ENCODE measurements around the gene ATP11A.
"Not testable (repeated sequence)": the region's sequence is repeated elsewhere in the genome, so short reads cannot be mapped to it uniquely, and the experiment has no call there.

The ATP11A gene

DNA sequence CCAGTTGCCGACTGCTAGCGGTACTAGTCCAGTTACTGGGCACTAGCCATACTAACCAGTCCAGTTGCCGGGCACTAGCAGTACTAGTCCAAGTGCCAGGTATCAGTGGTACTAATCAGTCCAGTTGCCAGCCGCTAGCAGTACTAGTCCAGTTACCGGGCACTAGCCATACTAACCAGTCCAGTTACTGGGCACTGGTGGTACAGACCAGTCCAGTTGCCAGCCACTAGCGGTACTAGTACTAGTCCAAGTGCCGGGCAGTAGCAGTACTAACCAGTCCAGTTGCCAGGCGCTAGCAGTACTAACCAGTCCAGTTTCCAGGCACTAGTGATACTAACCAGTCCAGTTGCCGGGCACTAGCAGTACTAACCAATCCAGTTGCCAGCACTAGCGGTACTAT lies 155.0 kb downstream of the ATP11A start:
- no peak for DNase-seq

DNA sequence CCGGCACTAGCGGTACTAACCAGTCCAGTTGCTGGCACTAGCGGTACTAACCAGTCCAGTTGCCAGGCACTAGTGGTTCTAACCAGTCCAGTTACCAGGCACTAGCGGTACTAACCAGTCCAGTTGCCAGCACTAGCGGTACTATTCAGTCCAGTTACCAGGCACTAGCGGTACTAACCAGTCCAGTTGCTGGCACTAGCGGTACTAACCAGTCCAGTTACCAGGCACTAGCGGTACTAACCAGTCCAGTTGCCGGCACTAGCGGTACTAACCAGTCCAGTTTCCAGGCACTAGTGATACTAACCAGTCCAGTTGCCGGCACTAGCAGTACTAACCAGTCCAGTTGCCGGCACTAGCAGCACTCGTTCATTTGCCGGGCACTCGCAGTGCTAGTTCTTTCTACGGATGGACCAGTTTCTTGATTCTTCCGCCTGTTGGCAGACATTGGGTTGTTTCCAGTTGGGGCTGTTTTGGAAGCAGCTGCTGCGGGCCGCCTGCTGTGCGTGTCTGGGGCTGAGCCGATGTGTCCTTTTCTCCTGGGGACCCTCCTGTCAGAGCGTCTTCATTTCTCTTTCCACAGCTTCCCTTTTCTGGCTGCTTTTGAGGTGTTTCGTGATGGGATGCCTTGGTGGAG lies 155.8 kb downstream of the ATP11A start:
- DNase-seq: no peak

DNA sequence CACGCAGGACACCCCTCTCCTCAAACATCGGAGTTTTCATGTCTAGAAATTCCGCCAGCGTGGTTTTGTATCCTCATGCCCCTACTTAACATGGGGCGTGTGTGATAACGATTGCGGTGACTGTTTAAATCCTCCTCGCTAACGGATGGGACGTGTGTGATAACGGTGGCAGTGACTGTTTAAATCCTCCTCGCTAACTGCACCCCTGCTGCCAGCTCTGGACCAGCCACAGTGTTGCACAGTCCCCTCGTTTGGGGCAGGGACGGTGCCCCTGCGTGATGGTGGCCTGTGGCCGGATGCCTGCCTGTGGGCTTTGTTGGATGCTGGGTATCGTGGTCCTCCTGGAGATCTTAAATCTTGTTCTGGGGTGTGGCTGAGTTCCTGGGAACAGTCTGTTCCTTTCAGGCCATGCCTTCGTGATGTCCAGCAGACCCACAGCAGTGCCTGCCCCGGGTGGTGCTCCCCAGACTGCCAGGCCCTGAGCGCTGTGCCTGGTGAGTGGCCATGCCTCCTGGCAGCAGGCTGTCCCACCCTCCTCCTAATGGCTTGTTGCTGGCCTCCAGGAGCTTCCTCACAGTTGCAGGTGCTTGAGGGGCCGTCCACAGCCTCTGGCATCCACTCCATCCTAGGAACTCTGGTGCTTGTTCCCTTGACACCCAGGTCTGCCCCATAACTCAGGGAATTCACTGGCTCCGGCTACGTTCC lies 156.7 kb downstream of the ATP11A start:
- no peak for DNase-seq

DNA sequence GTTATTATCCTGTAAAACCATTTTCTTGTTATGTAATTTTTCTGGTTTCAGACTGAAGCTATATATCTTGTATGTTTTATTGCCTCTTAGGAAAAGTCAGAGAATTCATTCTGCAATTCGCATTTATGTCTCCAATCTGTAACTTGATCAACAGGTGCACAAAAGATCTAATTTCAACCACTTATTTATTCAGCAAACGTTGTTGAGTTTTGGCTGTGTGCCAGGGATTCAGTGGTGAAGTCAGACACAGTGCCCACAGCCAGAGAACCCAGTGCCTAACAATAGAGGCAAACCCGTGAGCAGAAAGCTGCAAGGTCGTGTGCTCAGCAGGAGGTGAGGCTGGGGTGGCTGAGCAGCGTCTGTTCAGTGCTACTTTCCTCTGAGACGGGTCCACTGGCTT lies 159.7 kb downstream of the ATP11A start:
- DNase-seq: no peak

DNA sequence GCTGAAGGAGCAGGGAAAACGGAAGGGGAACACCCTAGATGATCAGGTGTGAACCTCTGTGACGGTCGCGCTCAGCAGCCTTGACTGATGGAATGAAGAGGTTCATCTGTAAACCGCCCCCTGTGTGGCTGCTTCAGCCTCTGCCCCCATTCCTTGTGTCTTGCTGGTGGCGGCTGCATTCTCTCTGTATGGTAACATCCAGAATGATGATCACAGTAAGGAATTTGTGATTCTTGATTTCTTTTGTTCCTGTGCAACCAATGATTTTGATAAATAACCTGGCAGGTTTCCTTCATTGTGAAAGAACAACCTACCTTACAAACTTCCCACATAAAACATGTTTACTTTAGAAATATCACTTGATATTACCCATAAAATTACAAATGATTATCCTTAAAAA lies 160.4 kb downstream of the ATP11A start:
- no peak for DNase-seq

DNA sequence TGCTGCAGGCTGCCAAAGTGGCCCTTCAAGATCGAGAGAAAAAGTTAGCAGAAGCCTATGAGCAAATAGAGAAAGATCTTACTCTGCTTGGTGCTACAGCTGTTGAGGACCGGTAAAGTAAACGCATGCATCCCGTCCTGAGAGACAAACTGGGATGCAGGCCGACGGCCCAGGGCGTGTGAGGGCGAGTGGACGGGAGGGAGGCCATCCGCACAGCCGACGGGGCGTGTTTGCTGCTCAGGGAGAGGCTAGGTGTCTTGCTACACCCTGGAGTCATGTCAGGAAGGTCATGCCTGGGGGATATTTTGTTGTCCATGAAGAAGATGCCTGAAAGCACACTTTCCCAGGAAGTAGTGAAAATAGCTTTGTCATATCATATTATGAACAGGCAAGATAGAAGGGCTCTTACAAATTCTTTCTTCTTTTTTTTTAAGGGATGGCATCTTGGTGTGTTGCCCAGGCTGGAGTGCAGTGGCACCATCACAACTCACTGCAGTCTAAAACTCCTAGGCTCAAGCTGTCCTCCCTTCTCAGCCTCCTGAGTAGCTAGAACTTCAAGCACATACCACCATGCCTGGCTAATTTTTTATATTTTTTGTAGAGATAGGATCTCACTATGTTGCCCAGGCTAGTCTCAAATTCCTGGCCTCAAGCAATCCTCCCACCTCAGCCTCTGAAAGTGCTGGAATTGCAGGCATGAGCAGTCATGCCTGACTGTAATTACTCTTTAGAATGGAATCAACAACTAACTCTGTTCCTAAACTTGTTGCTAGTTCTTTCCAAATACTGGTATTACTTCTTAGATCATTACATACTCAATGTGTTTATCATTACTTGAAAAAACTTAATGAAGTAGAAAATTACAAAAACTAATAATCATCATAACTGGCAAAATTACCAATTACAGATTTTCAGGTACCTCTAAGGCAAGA lies 161.5 kb downstream of the ATP11A start:
- DNase-seq: no peak

DNA sequence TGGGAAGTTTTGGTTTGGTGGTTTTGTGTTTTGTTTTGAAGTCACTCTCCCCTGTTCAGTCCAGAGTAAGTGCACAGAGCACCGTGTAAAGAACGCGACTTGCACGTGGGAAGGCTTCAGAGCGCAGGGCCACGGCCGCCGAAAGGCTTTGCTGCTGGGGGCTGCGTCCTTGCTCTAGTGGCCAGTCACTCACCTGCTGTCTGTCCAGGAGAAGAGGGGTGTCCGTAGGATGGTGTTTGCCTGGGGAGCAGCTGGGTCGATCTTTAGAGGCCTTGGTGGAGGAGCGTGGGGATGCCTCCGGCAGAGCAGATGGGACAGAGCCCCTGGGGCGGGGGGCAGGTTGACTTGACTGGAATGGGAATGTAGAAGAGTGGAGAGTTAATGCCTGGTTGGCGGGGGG lies 162.6 kb downstream of the ATP11A start:
- DNase-seq: no peak

DNA sequence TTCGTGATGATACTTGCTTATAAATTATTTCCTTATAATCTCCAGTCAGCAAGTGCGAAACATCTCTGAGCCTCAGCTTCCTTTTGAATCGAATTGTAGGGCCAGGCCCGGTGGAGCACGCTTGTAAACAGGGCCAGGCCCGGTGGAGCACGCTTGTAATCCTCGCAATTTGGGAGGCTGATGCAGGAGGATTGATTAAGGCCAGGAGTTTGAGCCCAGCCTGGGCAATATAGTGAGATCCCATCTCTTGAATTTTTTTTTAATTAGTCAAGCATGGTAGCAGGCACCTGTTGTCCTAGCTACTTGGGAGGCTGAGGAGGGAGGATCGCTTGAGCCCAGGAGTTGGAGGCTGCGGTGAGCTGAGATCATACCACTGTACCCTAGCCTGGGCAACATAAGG lies 163.0 kb downstream of the ATP11A start:
- DNase-seq: no peak

DNA sequence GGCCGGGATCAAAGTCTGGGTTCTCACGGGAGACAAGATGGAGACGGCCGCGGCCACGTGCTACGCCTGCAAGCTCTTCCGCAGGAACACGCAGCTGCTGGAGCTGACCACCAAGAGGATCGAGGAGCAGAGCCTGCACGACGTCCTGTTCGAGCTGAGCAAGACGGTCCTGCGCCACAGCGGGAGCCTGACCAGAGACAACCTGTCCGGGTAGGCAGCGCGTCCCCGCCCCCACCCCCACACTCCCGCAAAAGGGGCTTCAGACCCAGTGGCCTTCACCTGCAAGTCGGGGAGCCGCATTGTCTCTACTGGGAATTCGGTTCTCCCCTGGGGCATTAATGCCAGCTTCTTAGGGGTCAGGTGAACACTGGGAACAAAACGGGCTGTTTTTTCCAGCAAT lies 164.5 kb downstream of the ATP11A start:
- no peak for DNase-seq

DNA sequence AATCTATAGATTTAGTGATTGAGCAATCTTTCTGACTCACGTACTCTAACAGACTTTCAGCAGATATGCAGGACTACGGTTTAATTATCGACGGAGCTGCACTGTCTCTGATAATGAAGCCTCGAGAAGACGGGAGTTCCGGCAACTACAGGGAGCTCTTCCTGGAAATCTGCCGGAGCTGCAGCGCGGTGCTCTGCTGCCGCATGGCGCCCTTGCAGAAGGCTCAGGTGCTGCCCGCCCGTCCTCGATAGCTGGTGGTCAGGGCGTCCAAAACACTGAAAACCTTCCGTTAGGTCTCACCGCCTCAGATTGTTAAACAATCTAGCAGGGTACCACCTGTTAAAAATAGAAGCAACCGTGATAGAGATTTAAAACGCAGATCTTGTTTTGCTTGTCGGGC lies 166.0 kb downstream of the ATP11A start:
- no peak for DNase-seq

DNA sequence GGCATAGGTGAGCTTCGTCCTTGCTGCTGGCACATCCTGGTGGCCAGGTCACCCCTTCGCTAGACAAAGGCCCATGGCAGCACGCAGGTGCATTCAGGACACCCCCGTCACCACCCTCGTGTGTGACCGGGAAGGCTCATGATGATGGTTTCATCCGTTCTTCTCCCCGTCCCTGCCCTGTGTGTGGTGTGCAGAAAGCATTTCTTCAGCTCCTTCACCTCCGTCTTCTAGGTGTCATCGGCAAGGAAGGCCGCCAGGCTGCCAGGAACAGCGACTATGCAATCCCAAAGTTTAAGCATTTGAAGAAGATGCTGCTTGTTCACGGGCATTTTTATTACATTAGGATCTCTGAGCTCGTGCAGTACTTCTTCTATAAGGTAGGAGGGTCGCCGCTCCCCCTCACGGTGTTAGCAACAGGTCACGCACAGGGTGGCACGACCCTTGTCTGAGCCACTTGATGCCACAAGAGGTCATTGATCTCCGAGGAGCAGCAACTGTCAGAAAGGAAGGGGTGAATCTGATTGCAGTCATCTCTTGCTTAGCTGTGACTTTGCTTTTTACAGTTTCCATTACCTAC lies 168.2 kb downstream of the ATP11A start:
- no peak for DNase-seq

DNA sequence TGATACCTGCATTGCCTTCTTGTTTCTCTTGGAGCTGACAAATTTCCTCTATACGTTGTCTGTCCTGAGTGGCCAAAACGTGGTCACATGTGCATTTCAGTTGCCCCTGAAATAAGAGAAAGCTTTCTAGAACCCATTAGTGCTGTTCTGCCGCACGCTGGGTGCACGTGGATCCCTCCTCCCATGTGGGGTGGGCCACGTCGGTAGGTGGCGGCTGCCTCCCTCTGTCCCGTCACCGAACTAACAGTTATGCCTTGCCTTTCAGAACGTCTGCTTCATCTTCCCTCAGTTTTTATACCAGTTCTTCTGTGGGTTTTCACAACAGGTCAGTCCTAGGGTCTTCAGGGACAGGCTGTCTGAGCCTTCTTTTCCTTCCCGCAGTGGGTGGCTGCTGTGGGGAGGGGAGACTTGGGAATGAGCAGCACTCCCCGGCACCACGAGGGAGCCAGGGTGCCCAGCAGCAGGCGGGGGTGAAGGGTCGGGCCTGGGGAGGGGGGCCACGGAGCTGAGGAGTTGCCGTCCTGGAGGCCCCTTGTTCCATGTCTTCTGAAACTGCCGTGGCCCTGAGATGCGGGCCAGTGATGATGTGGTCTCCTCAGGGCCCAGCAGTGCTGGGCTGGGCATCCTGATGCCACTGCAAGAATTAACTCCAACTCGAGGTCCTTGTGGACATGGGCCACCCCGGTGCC lies 169.4 kb downstream of the ATP11A start:
- DNase-seq: no peak

DNA sequence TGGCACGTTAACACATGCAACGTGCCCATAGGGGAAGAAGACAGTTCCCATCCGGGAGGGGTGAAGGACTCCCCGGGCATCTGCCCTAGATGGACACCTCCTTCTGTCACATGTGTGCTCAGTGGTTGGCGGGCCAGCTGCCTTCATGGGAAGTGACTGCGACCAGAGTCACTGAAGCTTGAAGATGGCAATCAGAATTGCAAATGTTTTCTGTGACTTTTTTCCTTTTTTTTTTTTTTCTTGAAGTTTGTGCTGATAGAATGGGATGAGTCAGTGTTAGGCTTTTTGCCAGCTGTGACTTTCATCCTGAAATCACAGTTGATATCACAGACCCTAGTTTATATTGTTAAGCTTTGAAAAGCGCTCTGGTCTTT lies 170.0 kb downstream of the ATP11A start:
- no peak for DNase-seq

DNA sequence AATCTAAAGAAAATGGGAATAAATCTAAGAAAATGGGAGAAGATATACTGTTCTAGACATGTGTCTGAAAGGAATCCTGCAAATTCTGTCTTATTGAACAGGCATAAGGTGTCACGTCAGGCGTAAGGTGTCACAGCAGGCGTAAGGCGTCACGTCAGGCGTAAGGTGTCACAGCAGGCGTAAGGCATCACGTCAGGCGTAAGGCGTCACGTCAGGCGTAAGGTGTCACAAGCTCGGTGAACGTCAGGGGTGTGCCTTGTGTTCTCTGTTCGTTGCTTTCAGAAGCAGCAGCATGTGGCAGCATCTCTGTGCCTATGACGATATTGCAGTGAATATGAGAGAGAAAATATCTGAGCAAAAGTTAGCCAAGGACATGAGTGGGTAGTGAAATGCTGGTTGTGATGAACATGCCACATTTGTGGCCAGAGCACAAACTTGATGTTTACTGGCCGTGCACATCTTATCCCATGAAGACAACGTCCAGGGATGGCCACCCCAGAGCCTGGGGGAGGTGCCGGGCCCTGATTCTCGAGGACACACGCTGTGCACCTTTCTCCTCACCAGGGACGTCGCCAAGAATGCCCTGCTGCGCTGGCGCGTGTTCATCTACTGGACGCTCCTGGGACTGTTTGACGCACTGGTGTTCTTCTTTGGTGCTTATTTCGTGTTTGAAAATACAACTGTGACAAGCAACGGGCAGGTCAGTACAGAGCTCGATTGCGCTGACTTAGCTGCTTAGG lies 172.2 kb downstream of the ATP11A start:
- no peak for DNase-seq

DNA sequence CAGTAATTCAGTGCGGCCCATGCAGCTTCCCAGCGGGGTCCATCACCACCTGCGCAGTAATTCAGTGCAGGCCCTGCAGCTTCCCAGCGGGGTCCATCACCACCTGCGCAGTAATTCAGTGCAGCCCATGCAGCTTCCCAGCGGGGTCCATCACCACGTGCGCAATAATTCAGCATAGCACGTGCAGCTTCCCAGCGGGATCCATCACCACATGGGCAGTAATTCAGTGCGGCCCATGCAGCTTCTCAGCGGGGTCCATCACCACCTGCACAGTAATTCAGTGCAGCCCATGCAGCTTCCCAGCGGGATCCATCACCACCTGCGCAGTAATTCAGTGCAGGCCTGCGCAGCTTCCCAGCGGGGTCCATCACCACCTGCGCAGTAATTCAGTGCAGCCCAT lies 173.5 kb downstream of the ATP11A start:
- DNase-seq: not testable (repeated sequence)

DNA sequence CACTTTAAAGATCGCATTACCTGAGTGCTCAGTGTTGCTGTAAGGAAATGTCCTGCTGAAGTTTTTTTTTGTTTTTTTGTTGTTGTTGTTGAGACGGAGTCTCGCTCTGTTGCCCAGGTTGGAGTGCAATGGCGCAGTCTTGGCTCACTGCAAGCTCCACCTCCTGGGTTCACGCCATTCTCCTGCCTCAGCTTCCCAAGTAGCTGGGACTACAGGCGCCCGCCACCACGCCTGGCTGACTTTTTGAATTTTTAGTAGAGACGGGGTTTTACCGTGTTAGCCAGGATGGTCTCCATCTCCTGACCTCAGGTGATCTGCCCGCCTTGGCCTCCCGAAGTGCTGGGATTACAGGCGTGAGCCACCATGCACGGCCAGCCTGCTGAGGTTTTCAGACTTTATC lies 175.6 kb downstream of the ATP11A start:
- DNase-seq: not testable (repeated sequence)

DNA sequence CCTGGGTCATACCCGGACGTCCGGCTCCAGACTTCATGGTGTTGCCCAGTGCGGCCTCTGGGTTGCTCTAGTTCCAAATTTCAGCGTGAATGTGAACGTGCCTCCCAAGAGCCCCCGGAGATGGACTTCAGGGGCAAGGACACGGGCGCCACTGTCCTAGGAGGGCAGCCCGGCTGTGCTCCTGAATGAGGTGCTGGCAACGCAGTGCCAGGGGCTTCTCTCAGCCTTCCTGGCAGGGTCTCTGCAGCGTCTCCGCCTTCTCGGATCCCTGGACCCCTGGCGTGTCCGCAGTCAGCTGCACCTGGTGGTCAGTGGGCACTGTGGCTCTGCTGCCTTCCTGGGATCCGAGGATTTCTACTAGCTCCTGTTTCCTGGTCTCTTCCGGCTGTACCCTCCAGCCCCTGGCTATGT lies 177.5 kb downstream of the ATP11A start:
- DNase-seq: no peak

DNA sequence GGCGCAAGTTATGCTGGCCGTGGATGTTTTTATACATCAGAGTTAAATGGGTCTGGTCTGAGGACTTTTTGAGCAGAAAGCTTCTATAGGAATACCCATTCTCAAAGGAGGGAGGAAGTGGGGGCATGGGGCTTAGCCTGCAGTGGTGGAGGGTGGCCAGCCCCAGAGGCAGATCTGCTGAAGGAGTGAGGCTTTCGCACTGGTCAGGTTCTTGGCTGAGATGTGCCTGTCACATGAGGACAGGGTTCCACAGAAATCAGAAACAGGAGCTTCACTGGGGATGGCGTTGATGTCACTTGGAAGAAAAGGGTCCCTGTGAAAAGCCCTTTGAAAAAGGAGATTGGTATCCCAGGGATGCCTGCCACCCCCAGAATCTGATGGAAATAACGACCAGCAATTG lies 178.5 kb downstream of the ATP11A start:
- DNase-seq: no peak

DNA sequence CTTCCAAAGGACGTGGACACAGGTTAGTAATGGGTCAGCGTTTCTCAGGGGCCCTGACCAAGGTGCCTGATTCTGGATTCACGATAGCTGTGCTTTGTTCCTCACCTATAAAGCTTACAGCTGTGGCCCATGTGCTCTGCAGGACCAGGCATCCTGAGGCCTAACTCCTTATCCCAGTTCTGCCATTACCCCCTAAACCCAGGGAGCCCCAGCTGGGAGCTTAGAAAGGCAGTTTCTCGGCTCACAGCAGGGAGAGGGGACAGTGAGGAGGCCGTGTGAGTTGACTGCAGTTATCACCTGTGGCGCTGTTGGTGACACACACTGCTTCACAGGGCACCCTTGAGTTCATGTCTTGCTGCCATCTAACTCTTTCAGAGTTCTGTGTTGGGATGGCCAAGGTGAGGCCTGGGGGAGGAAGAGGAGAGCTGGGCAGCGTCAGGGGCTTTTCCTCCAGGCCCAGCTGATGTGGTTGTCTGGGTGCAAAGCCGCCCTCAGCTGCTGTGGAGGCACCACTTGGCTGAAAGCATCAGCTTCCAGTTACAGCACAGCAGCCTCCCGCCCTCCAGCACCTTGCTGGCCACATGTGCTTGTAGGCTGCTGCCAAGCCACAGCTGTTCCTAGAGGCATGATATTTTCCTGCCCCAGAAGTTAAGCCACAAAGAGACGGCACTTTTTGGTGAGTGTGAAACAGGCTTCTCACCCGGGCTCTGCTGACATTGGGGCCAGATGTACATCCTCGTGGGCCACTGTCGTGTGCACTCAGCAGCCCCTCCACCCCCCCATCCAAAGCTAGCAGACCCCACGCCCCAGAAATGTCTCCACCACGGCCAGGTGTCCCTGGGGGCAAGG lies 179.6 kb downstream of the ATP11A start:
- no peak for DNase-seq

DNA sequence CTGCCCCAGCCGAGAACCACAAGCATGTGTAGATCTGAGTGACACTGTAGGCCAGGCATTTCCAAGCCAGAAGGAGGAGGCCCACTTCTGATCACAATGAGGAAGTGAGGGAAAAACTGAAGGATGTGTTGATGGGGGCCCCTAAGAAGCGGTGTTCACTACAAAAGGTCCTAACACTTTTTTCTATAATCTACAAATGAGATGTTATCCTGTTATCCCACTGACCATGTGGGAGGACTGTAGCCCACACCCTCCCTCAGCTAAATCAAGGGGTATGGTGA lies 180.2 kb downstream of the ATP11A start:
- no peak for DNase-seq

DNA sequence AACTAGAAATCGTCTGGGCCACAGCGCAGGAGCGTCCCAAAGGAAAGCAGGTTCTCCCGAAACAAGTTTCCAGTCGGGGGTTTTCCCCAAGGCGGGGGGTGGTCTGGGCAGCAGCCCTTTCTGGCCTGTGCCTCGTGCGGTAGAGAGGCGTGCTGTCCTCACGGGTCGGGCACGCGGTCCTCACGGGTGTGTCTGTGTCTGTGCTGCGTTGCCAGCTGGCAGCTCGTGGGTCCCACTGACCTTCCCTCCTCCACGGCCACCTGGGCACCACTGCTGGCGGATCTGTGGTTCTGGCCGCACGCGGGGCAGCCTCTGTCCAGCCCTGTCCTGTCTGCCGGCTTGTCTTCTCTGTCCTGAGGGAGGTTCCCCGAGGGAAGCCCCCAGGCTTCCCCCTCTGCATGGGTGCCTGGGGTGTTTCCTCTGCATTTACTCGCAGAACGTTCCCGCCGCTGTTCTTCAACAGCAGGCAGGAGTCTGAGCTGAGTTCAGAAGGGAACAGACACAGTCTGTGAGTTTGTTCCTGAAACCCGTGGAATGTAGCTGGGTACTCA lies 181.0 kb downstream of the ATP11A start:
- no peak for DNase-seq

All from inflammatory macrophage treated with lipopolysaccharide for 1 hour (primary cell).